ENCODE measurements around the gene FNDC1. TPM values are rescaled to one million over a fixed set of nuclear protein-coding genes. Genes with fewer than 3 reads are reported as not detected.
A peak's percentile ranks its signal among the peaks of the same experiment; 100 is the strongest.

Gene FNDC1
- total and polyA plus RNA-seq, 2 of the 13 experiments (the other 11 are each of a cell fraction or from before 2014, with no cell fraction given): not detected

- TF ChIP-seq GRHL1 (CRISPR knock-in tag; conservative IDR thresholded peaks at IDR 0.05): no peak
- TF ChIP-seq AGO1 (IDR thresholded peaks at IDR 0.05; ENCODE audit: low read depth, low read length, poor library complexity, severe bottlenecking): no peak
- TF ChIP-seq BHLHE40 (IDR thresholded peaks at IDR 0.05; ENCODE audit: low read length): no peak
- no peak for TF ChIP-seq THAP11 (CRISPR knock-in tag; IDR thresholded peaks at IDR 0.05)
- no peak for TF ChIP-seq KLF6 (CRISPR knock-in tag; IDR thresholded peaks at IDR 0.05)
- TF ChIP-seq PAWR (CRISPR knock-in tag; IDR thresholded peaks at IDR 0.05; ENCODE audit: borderline replicate concordance): no peak
- TF ChIP-seq MEIS2 (CRISPR knock-in tag; IDR thresholded peaks at IDR 0.05): no peak
Measured at GRCh38 chr6:159250633-159251032, 81.4 kb downstream of the FNDC1 start (continued).

GRCh38 chr6:159252955-159253508 lies 83.8 kb downstream of the FNDC1 start:
- no peaks in the 10 kb centered on the region for H3K9me3 ChIP-seq (ENCODE audit: low read length)
- no peak overlapping the region for H3K27ac ChIP-seq (ENCODE audit: extremely low read length, insufficient read depth, low read length)
- no peak overlapping the region for H3K9ac ChIP-seq (ENCODE audit: insufficient read depth, low read depth, low read length)
- DNase-seq (ENCODE audit: low spot score) (peak; percentile 52), ATAC-seq (peak; percentile 85), FAIRE-seq (peak; percentile 86)
- no peaks in the 10 kb centered on the region for H3K36me3 ChIP-seq (replicated peaks in 1 of 2; ENCODE audit: control insufficient read depth in 1 of 2, insufficient read depth in 2 of 2, low read length in 2 of 2)
- H2AFZ ChIP-seq (ENCODE audit: low read length): no peak overlapping the region
- no peak overlapping the region for H3K4me2 ChIP-seq (ENCODE audit: low read depth, low read length)
- BruUV-seq (replicated peaks): no TSS peak
- no peak overlapping the region for H3K4me3 ChIP-seq (replicated peaks in 1 of 3; ENCODE audit: insufficient read depth in 1 of 3, low read depth in 2 of 3, low read length in 3 of 3)
- no peaks in the 10 kb centered on the region for H4K20me1 ChIP-seq (ENCODE audit: insufficient read depth, low read length)
- H3K27me3 ChIP-seq (ENCODE audit: control insufficient read depth in 1 of 2, insufficient read depth in 2 of 2, low read length in 2 of 2): peaks cover 0 to 3% of the 10 kb centered on the region in 2 experiments; a peak in 3 of 5 replicates
- intact Hi-C loops (cut with micrococcal nuclease; ENCODE audit: unreplicated experiment) (loop anchor here (2.0 kb wide), 1 partner anchor 402 kb away; no protein-coding TSS in a partner anchor), in situ Hi-C loops (cut with HindIII; ENCODE audit: extremely low pct_ligation_motif_present, low pct_unique_long_range_greater_than_20kb) (no loop called here)
- POLR2A ChIA-PET: no interaction called here
- no peak for TF ChIP-seq MIER2 (CRISPR knock-in tag; IDR thresholded peaks at IDR 0.05)
- TF ChIP-seq THRA (CRISPR knock-in tag; IDR thresholded peaks at IDR 0.05; ENCODE audit: borderline replicate concordance): peak; percentile 62; the same call in 1 of the 2 replicates
- peak; percentile 28 for TF ChIP-seq TEAD3 (CRISPR knock-in tag; optimal IDR thresholded peaks at IDR 0.05; ENCODE audit: borderline replicate concordance)
- TF ChIP-seq XRCC5 (optimal IDR thresholded peaks at IDR 0.05; ENCODE audit: low read length): peak; percentile 59
- TF ChIP-seq STAG1 (CRISPR knock-in tag; IDR thresholded peaks at IDR 0.05): peak; percentile 38
- 0 out of 2 replicates have a peak, but pooled peaks have one; percentile 37 for TF ChIP-seq ZNF44 (CRISPR knock-in tag; IDR thresholded peaks at IDR 0.05)
- TF ChIP-seq CTCF (CRISPR knock-in tag; IDR thresholded peaks at IDR 0.05): peak; percentile 71
- no peak for TF ChIP-seq ZMYM4 (CRISPR knock-in tag; IDR thresholded peaks at IDR 0.05)
- 40% methylated on average over 10 of the region's 10 CpGs for WGBS (ENCODE audit: low lambda C conversion rate)
- no peaks in the 10 kb centered on the region for H3K79me2 ChIP-seq (ENCODE audit: insufficient read depth, low read length)
- H3K4me1 ChIP-seq (ENCODE audit: insufficient read depth, low read length): no peaks in the 10 kb centered on the region
- CTCF ChIA-PET (ENCODE audit: low intra/inter-chr PET ratio, low total read pairs): interaction anchor here (1.2 to 1.5 kb wide), 2 partner anchors 356 to 401 kb away, joined by 6 to 9 read pairs; no protein-coding TSS in a partner anchor
